Activated effector memory CD4-positive, alpha-beta T cell treated with anti-CD3 and anti-CD28 coated beads, Interleukin-2, amount 50 U/mL, for 16 hours (primary cell): ENCODE data around the gene SMCHD1.
A peak's percentile ranks its signal among the peaks of the same experiment; 100 is the strongest.
"Not testable (repeated sequence)": the region's sequence is repeated elsewhere in the genome, so short reads cannot be mapped to it uniquely, and the experiment has no call there.

Experiments
- DNase-seq: peaks from one replicate; pipeline ENCODE4 v3.0.0-alpha.2; 2020

Gene SMCHD1

GRCh38 chr18:2723207-2723606 is 67.7 kb downstream of the SMCHD1 start:
- DNase-seq = no peak

- peak; percentile 58 for DNase-seq
Measured at GRCh38 chr18:2729757-2730156, 74.2 kb downstream of the SMCHD1 start.

- no peak for DNase-seq
Measured at GRCh38 chr18:2736823-2737222, 81.3 kb downstream of the SMCHD1 start.

- DNase-seq = not testable (repeated sequence)
Measured at GRCh38 chr18:2740082-2740481, 84.6 kb downstream of the SMCHD1 start.

GRCh38 chr18:2746274-2746673 is 90.7 kb downstream of the SMCHD1 start:
- DNase-seq = no peak

- no peak for DNase-seq
Measured at GRCh38 chr18:2758309-2758708, 102.8 kb downstream of the SMCHD1 start.

GRCh38 chr18:2774669-2775068 is 119.1 kb downstream of the SMCHD1 start:
- no peak for DNase-seq

- no peak for DNase-seq
Measured at GRCh38 chr18:2776601-2777000, 121.1 kb downstream of the SMCHD1 start.

GRCh38 chr18:2777241-2777640 is 121.7 kb downstream of the SMCHD1 start:
- no peak for DNase-seq

- DNase-seq = no peak
Measured at GRCh38 chr18:2780750-2781149, 125.2 kb downstream of the SMCHD1 start.

- DNase-seq = no peak
Measured at GRCh38 chr18:2787225-2787624, 131.7 kb downstream of the SMCHD1 start.

- DNase-seq = no peak
Measured at GRCh38 chr18:2792395-2792794, 136.9 kb downstream of the SMCHD1 start.

GRCh38 chr18:2794159-2794558 is 138.6 kb downstream of the SMCHD1 start:
- no peak for DNase-seq

- no peak for DNase-seq
Measured at GRCh38 chr18:2797951-2798350, 142.4 kb downstream of the SMCHD1 start.

- no peak for DNase-seq
Measured at GRCh38 chr18:2799369-2799768, 143.8 kb downstream of the SMCHD1 start.

GRCh38 chr18:2805970-2806943 is 150.7 kb downstream of the SMCHD1 start:
- DNase-seq = no peak

GRCh38 chr18:2808640-2809039 is 153.1 kb downstream of the SMCHD1 start:
- not testable (repeated sequence) for DNase-seq

- DNase-seq = not testable (repeated sequence)
Measured at GRCh38 chr18:2809666-2810183, 154.2 kb downstream of the SMCHD1 start.

- no peak for DNase-seq
Measured at GRCh38 chr18:2811416-2811815, 155.9 kb downstream of the SMCHD1 start.

- DNase-seq = no peak
Measured at GRCh38 chr18:2814928-2815327, 159.4 kb downstream of the SMCHD1 start.

- DNase-seq = no peak
Measured at GRCh38 chr18:2818281-2818680, 162.8 kb downstream of the SMCHD1 start.

GRCh38 chr18:2821695-2822094 is 166.2 kb downstream of the SMCHD1 start:
- DNase-seq = no peak

- no peak for DNase-seq
Measured at GRCh38 chr18:2822213-2822921, 166.8 kb downstream of the SMCHD1 start.

GRCh38 chr18:2823202-2823601 is 167.7 kb downstream of the SMCHD1 start:
- no peak for DNase-seq
